ENCODE data around the gene AJAP1.

DNA sequence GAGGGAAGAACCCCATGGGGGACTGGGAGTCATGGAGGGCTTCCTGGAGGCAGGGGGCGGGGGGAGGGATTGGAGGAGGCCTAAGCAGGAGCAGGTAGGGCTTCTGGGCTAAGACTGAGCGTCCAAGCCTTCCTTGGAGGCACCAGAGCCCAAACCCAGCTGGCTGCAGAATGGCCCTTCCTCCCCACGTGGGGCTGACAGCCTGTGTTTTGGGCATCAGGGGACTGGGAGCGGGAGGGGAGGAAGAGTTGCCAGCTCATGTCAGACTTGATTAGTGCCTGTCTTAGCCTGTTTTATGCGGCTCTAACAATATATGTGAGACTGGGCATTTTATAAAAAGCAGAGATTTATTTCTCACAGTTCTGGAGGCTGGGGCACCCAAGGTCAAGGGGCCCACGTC lies 38.9 kb downstream of the AJAP1 start:
- no peak for TF ChIP-seq POLR2A (IDR thresholded peaks at IDR 0.05)
- TF ChIP-seq, protein P1, sequence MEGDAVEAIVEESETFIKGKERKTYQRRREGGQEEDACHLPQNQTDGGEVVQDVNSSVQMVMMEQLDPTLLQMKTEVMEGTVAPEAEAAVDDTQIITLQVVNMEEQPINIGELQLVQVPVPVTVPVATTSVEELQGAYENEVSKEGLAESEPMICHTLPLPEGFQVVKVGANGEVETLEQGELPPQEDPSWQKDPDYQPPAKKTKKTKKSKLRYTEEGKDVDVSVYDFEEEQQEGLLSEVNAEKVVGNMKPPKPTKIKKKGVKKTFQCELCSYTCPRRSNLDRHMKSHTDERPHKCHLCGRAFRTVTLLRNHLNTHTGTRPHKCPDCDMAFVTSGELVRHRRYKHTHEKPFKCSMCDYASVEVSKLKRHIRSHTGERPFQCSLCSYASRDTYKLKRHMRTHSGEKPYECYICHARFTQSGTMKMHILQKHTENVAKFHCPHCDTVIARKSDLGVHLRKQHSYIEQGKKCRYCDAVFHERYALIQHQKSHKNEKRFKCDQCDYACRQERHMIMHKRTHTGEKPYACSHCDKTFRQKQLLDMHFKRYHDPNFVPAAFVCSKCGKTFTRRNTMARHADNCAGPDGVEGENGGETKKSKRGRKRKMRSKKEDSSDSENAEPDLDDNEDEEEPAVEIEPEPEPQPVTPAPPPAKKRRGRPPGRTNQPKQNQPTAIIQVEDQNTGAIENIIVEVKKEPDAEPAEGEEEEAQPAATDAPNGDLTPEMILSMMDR (IDR thresholded peaks at IDR 0.05) = no peak

All from ovary (tissue), 3 donors.